Measurements from ENCODE around the gene AKNA.

The AKNA gene

DNA sequence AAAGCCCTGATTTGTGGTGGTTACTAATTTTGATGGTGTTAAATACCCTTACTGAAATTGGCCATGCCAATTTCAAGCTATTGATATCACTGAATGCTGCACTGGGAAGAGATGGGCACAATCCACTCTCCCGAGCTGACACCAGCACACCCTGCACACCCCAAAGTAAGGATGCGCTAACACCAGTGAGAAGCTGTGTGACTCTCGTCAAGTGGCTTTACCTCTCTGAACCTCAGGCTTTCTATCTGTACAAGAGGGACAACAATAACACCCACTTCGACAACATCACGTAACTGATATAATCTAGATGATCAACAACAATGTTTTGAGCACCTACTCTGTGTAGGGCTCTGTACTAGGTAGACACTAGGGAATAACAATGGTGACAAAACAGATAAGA is 8.0 kb upstream of the AKNA start:
- Histone ChIP-seq H3K4me3 (ENCODE audit: low read depth, low read length) (no peak overlapping the region), H3K36me3 (ENCODE audit: control insufficient read depth, insufficient read depth, low read length) (no peaks in the 10 kb centered on the region), H3K9me3 (ENCODE audit: control insufficient read depth, insufficient read depth, low read length) (no peaks in the 10 kb centered on the region), H3K4me1 (ENCODE audit: control insufficient read depth, insufficient read depth, low read length) (peaks cover 13% of the 10 kb centered on the region), H3K27ac (ENCODE audit: low read depth, low read length) (no peak overlapping the region), H3K27me3 (ENCODE audit: control insufficient read depth, insufficient read depth, low read length) (no peaks in the 10 kb centered on the region), H3K9ac (ENCODE audit: low read depth, low read length) (no peak overlapping the region)

DNA sequence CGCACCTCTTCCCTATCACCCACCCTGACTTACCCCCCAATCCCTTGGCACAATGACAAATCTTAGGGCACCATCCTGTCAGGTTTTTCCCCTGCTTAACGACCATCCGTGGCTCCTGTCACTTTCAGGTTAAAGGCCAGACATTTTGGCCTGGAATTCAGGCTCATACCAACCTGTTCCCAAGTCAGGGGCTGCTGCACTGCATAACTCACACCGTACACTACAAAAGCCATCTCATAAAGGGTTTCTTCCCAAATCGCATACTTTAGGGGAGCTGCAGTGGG is 7.5 kb upstream of the AKNA start:
- H3K27ac ChIP-seq (ENCODE audit: low read depth, low read length) = no peak overlapping the region
- H3K9ac ChIP-seq (ENCODE audit: low read depth, low read length) = no peak overlapping the region
- no peak overlapping the region for H3K4me3 ChIP-seq (ENCODE audit: low read depth, low read length)
- no peaks in the 10 kb centered on the region for H3K36me3 ChIP-seq (ENCODE audit: control insufficient read depth, insufficient read depth, low read length)
- H3K27me3 ChIP-seq (ENCODE audit: control insufficient read depth, insufficient read depth, low read length) = no peaks in the 10 kb centered on the region
- peaks cover 13% of the 10 kb centered on the region for H3K4me1 ChIP-seq (ENCODE audit: control insufficient read depth, insufficient read depth, low read length)
- H3K9me3 ChIP-seq (ENCODE audit: control insufficient read depth, insufficient read depth, low read length) = no peaks in the 10 kb centered on the region

DNA sequence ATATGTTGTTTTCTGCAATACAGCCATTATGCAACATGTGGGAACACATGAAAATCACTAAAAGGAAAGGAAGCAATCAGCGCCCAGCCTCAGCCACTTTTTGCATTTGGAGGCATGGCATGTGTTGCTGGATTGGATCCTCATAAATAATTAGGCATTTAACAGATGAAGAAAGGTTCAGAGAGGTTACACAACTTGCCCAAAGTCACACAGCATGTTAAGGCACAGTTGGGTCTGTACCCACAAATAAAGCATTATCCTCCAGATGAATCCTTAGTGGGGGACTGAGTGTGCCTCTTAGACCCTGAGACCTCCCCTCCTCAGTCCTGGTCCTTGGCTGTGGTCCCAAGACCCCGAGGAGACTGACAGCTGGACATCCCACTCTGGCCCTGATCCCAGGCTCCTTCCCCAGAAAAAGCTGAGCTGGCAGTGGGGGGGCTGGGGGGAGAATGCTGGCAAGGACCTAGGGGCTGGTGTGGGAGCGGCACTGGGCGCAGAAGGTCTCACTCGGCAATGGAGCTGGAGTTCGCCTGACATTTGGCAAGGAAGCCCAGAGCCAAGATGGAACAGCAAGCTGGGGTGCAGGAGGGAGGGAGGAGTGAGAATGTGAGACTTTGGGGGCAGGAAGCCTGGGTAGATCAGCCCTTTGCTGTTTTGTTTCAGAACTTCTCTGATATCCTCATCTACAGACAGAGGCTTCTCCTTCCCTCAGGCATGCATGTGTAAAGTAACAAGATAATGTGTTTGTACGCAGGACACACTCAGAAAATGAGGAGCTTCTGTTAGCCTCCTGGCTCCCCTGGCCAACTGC is 6.9 kb upstream of the AKNA start:
- Histone ChIP-seq H3K27me3 (ENCODE audit: control insufficient read depth, insufficient read depth, low read length) (no peaks in the 10 kb centered on the region), H3K4me3 (ENCODE audit: low read depth, low read length) (no peak overlapping the region), H3K4me1 (ENCODE audit: control insufficient read depth, insufficient read depth, low read length) (peaks cover 13% of the 10 kb centered on the region), H3K36me3 (ENCODE audit: control insufficient read depth, insufficient read depth, low read length) (no peaks in the 10 kb centered on the region), H3K9me3 (ENCODE audit: control insufficient read depth, insufficient read depth, low read length) (no peaks in the 10 kb centered on the region), H3K27ac (ENCODE audit: low read depth, low read length) (no peak overlapping the region), H3K9ac (ENCODE audit: low read depth, low read length) (no peak overlapping the region)

DNA sequence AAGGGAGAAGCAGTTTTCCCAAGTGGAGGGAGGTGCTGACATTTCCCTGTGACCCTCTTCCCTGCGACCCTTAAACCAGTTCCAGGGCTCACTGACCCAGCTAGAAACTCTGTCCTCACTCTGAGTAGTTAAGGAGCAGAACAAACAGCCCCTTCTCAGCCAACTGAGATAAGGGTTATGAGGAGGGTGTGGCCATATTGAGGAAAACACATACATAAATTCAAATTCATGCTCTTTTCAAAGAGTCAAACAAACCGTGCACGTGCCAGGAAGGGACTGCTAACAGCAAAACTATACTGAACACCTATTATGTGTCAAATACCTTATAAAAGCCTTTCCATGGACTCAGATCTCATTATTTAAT is 4.9 kb upstream of the AKNA start:
- Histone ChIP-seq H3K9ac (ENCODE audit: low read depth, low read length) (no peak overlapping the region), H3K4me1 (ENCODE audit: control insufficient read depth, insufficient read depth, low read length) (peaks cover 21% of the 10 kb centered on the region), H3K36me3 (ENCODE audit: control insufficient read depth, insufficient read depth, low read length) (no peaks in the 10 kb centered on the region), H3K9me3 (ENCODE audit: control insufficient read depth, insufficient read depth, low read length) (no peaks in the 10 kb centered on the region), H3K27ac (ENCODE audit: low read depth, low read length) (no peak overlapping the region), H3K27me3 (ENCODE audit: control insufficient read depth, insufficient read depth, low read length) (no peaks in the 10 kb centered on the region), H3K4me3 (ENCODE audit: low read depth, low read length) (no peak overlapping the region)

DNA sequence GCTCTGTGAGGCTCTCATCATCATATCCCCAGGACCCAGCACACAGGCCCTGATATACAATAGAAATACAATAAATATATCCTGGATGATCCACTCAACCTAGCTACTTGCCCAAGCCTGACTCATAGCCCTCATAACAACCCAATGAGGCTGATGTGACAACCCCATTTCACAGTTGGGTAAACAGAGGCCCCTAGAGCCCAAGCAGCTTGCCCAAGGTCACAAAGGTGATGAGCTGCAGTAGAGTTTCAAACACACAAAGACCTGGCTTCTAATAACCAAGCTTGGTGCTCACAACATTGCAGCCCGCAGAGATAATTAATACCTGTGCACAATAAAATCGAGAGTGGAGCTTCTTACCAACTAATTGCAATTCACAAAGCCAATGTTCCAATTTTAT is 3.2 kb upstream of the AKNA start:
- peaks cover 31% of the 10 kb centered on the region for H3K4me1 ChIP-seq (ENCODE audit: control insufficient read depth, insufficient read depth, low read length)
- no peak overlapping the region for H3K27ac ChIP-seq (ENCODE audit: low read depth, low read length)
- no peaks in the 10 kb centered on the region for H3K36me3 ChIP-seq (ENCODE audit: control insufficient read depth, insufficient read depth, low read length)
- no peaks in the 10 kb centered on the region for H3K27me3 ChIP-seq (ENCODE audit: control insufficient read depth, insufficient read depth, low read length)
- H3K9ac ChIP-seq (ENCODE audit: low read depth, low read length) = no peak overlapping the region
- H3K4me3 ChIP-seq (ENCODE audit: low read depth, low read length) = no peak overlapping the region
- H3K9me3 ChIP-seq (ENCODE audit: control insufficient read depth, insufficient read depth, low read length) = no peaks in the 10 kb centered on the region

DNA sequence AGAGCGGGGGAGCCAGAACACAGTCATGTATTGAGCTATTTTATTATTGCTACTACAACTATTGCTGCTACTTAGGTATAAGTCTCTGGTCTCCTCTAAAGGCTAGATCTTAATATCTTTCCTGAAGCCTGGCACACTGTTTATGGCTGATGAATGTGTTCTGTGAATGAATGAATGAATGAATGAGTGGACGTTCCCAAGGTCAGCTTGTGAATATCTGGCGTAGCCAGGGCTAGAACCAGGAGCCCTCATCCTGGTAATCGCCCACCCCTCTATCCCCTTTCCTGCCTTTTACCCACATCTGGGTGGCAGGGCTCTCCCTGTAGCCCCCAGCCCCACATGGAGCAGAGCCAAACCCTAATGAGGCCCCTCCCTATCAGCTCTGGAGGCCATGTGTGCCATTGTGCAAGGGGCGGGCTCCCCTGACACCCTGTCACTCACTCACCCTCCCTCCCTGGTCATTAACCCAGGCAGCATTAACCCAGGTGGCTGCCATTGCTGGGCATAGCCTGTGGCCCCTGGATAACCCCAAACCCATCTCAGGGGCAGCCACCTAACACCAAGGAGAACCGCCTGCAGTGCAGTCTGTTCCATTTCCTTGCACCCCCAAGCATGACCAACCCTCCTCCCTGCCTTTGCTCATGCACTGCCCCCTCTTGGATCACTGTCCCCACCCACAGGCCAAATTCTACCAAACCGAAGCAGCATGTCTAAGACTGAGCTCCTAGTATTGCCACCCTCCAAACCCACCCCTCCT is 2.0 kb upstream of the AKNA start:
- no peaks in the 10 kb centered on the region for H3K27me3 ChIP-seq (ENCODE audit: control insufficient read depth, insufficient read depth, low read length)
- no peaks in the 10 kb centered on the region for H3K36me3 ChIP-seq (ENCODE audit: control insufficient read depth, insufficient read depth, low read length)
- H3K4me3 ChIP-seq (ENCODE audit: low read depth, low read length) = no peak overlapping the region
- no peak overlapping the region for H3K9ac ChIP-seq (ENCODE audit: low read depth, low read length)
- no peaks in the 10 kb centered on the region for H3K9me3 ChIP-seq (ENCODE audit: control insufficient read depth, insufficient read depth, low read length)
- H3K27ac ChIP-seq (ENCODE audit: low read depth, low read length) = no peak overlapping the region
- H3K4me1 ChIP-seq (ENCODE audit: control insufficient read depth, insufficient read depth, low read length) = peaks cover 36% of the 10 kb centered on the region

DNA sequence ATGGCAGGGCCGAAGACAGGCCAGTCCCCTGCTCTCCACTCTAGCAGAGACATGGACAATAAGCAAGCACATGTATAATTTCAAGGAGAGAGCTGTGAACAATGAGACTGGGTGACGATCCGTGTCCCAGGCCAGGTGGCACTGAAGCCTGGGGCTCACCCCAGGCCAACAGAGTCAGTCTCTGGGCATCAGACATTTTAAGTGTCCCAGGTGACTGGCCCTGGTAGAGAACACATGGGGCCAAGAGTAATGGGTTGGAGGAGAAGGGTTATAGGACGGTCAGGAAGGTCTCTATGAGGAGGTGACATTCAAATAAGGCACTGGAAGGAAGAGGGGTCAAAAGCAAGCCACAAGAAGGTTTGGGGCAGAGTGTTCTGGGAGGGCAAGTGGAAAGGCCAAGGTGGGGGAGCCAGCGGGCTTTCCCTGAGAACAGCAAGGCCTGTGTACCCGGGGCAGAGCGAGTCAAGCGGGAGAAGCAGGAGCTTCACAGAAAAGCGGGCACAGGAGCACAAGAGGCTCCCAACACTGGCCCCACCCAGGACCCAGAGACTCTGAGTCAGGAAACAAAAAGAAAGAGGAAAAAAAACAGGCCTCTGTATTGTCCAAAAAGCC is 1.1 kb upstream of the AKNA start:
- H3K4me3 ChIP-seq (ENCODE audit: low read depth, low read length) = no peak overlapping the region
- no peaks in the 10 kb centered on the region for H3K27me3 ChIP-seq (ENCODE audit: control insufficient read depth, insufficient read depth, low read length)
- H3K9me3 ChIP-seq (ENCODE audit: control insufficient read depth, insufficient read depth, low read length) = no peaks in the 10 kb centered on the region
- no peak overlapping the region for H3K27ac ChIP-seq (ENCODE audit: low read depth, low read length)
- H3K9ac ChIP-seq (ENCODE audit: low read depth, low read length) = no peak overlapping the region
- H3K36me3 ChIP-seq (ENCODE audit: control insufficient read depth, insufficient read depth, low read length) = no peaks in the 10 kb centered on the region
- H3K4me1 ChIP-seq (ENCODE audit: control insufficient read depth, insufficient read depth, low read length) = peaks cover 37% of the 10 kb centered on the region

DNA sequence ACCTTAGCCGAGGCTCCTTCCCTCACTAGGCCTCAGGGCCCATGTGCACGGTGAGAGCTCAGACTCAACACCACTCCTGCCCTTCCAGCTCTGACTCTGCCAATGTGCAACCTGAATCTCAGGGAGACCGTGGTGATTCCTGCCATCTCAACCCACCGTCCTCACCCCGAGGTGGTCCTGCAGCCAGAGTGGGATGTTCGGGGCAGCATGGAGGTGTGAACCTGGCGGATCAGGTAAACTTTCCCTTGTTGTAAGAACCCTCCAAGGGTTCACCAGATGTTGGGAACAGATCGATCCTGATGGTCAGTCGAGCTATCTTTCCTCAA is 538 bp upstream of the AKNA start:
- H3K27ac ChIP-seq (ENCODE audit: low read depth, low read length) = peak overlapping the region; percentile 52
- H3K9me3 ChIP-seq (ENCODE audit: control insufficient read depth, insufficient read depth, low read length) = no peaks in the 10 kb centered on the region
- no peaks in the 10 kb centered on the region for H3K36me3 ChIP-seq (ENCODE audit: control insufficient read depth, insufficient read depth, low read length)
- peaks cover 43% of the 10 kb centered on the region for H3K4me1 ChIP-seq (ENCODE audit: control insufficient read depth, insufficient read depth, low read length)
- H3K9ac ChIP-seq (ENCODE audit: low read depth, low read length) = no peak overlapping the region
- no peaks in the 10 kb centered on the region for H3K27me3 ChIP-seq (ENCODE audit: control insufficient read depth, insufficient read depth, low read length)
- no peak overlapping the region for H3K4me3 ChIP-seq (ENCODE audit: low read depth, low read length)

DNA sequence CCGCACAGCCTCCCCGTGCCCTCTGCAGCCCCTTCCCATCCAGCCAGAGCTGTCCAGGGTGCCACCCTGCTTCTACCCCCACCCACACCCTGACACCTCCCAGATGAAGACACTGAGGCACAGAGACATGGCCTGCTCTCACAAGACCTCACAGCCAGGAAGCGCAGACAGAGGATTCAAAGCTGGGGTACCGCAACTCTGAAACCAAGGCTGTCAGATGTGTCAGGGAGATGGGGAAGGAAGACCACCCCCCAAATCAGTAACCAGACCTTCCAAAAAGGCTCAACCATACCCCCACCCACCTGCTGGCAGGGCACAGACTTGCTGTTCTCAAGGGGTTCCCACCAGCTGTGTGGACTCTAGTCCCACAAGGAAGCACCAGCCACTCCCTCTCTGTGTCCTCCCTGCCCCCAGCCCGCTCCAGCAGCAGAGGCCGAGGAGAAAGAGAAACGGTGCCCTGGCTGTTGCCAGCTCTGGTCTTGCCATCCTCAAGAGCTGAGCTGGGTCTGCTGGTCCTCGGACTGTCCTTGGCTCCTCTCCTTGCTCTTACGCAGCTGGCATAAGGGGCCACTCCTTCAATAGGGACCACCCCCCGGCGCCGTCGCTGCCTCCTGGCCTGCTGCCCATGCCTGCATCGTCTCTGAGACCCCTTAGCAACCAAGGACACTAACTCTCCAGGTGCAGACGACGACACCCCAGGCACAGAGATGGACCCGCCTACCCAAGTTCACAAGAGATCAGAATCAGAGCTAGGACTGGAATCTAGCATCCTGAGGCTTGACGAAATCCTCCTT is 699 bp downstream of the AKNA start:
- no peak overlapping the region for H3K9ac ChIP-seq (ENCODE audit: low read depth, low read length)
- peaks cover 49% of the 10 kb centered on the region for H3K4me1 ChIP-seq (ENCODE audit: control insufficient read depth, insufficient read depth, low read length)
- peak overlapping the region; percentile 38 for H3K4me3 ChIP-seq (ENCODE audit: low read depth, low read length)
- no peaks in the 10 kb centered on the region for H3K9me3 ChIP-seq (ENCODE audit: control insufficient read depth, insufficient read depth, low read length)
- no peaks in the 10 kb centered on the region for H3K27me3 ChIP-seq (ENCODE audit: control insufficient read depth, insufficient read depth, low read length)
- H3K36me3 ChIP-seq (ENCODE audit: control insufficient read depth, insufficient read depth, low read length) = no peaks in the 10 kb centered on the region
- H3K27ac ChIP-seq (ENCODE audit: low read depth, low read length) = peak overlapping the region; percentile 52

DNA sequence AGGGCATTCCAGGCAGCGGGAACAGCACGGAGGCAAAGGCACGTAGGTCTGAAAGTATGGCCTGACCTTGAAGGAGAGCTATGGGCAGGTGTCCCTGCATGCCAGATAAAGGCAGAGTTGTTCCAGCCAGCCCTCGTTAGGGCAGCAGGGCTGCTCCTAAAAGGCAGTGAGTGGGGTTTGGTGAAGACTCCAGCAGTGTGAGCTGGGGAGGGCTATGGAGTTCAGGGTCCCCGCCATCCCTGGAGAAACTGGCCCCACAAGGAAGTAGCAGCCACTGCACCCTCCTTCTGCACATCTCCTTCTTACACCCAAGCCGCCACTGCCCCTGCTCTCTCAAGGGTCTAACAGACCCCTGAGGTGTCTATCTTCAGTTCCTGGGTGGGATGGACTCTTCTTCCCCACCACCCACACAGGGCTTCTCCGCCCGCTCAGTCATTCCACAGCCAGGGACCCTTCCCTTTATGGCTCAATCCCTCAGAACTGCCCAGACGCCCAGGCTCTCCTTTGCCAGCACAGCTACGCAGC is 1.4 kb downstream of the AKNA start:
- Histone ChIP-seq H3K4me1 (ENCODE audit: control insufficient read depth, insufficient read depth, low read length) (peaks cover 49% of the 10 kb centered on the region), H3K4me3 (ENCODE audit: low read depth, low read length) (no peak overlapping the region)

More for the DNA sequence above, 1.4 kb downstream of the AKNA start:
- Histone ChIP-seq H3K9me3 (ENCODE audit: control insufficient read depth, insufficient read depth, low read length) (no peaks in the 10 kb centered on the region), H3K27me3 (ENCODE audit: control insufficient read depth, insufficient read depth, low read length) (no peaks in the 10 kb centered on the region), H3K36me3 (ENCODE audit: control insufficient read depth, insufficient read depth, low read length) (no peaks in the 10 kb centered on the region), H3K27ac (ENCODE audit: low read depth, low read length) (no peak overlapping the region), H3K9ac (ENCODE audit: low read depth, low read length) (no peak overlapping the region)
